GM21526 (cell line): ENCODE measurements around the gene BMPR1B.

Experiments
- ATAC-seq: cut with Tn5 transposase; IDR thresholded peaks from one replicate; pipeline ENCODE4 v1.9.1; 2021; ENCODE audit warnings: moderate library complexity; ENCODE audit not compliant: unreplicated experiment, low FRiP score

Gene BMPR1B

DNA sequence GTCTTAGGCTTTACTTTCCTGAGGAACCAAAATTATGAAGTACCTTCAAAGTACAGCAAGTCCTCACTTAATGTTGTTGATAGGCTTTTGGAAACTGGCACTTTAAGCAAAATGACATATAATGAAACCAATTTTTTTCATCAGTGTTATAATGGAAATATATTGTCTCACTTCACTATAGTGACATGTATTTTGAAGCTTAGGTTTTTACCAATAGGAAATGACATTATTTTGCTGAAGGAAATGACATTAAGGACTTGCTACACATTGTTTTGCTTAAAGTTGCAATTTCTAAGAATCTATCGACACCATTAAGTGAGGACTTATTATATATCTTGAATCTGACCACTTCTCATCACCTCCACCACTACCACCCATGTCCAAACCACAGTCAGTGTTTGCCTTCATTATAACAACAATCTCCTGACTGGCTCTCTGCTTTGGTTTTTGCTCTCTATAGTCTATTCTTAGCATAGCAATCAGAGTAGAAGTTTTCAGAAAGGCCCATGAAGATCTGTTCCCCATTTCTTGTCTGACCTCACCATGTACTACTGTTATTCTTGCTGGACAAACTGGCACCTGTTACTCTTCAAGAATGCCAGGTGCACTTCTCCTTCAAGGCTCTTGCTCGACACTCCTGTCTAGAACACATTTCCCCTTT, 311.2 kb downstream of the BMPR1B start:
- no peak for ATAC-seq

DNA sequence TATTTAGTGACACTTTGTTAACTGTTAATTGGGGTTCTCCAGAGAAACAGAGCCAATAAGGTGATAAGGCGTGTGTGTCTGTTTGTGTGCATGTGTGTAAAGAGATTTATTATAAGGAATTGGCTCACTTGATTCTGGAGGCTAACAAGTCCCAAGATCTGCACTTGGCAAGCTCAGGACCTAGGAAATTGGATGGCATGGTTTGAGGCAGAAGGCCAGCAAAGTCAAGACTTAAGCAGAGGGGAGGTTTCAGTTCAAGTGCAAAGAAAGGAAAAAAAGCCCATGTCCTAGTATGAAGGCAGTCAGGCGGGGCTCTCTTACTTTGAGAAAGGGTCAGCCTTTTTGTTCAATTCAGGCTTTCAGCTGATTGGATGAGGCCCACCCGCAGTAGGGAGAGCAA, 314.1 kb downstream of the BMPR1B start:
- ATAC-seq: no peak

DNA sequence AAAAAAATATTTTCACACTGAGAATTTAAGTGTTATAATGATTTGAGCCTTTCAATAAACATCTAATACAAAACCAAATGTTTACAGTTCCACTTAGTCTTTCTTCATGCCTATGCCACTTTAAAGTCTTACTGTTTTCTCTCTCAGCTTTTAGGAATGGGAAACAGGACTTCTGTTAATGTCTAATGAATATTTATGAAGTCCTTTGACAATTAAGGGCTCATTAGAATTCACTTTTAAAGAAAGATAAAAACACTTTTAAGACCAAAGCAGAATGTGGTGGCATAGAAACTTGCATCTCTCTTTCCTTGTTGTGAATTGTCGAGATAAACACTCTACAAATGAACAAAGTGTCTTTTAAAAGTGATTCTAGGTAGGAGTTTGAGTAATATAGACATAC, 315.9 kb downstream of the BMPR1B start:
- ATAC-seq: no peak

DNA sequence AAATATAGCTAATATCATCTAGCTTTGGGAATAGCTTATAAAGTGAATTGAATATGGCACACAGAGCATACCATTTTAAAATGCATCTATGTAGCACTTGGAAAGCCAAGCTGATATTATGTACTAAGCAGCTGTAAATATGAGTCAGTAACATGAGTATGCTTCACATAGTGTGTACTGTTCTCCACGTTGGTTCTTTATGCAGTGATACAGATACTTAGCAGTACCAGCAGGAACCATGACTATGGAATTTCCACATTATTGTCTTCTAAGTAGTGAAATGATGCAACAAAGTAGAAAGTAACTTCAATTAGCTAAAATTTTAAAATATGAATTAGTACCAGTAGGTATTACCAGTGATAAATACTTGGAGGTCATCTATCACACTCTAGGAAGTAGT, 320.1 kb downstream of the BMPR1B start:
- no peak for ATAC-seq

DNA sequence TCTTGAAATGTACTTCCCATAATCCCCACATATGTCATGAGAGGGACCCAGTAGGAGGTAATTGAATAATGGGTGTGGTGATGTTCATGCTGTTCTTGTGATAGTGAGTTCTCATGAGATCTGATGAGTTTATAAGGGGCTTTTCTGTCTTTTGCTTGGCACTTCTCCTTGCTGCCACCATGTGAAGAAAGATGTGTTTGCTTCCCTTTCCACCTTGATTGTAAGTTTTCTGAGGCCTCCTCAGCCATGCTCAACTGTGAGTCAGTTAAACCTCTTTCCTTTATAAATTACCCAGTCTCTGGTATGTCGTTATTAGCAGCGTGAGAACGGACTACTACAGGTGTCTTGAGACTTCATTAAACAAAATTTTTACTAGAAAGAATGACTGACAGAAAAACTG, 323.2 kb downstream of the BMPR1B start:
- ATAC-seq: no peak

DNA sequence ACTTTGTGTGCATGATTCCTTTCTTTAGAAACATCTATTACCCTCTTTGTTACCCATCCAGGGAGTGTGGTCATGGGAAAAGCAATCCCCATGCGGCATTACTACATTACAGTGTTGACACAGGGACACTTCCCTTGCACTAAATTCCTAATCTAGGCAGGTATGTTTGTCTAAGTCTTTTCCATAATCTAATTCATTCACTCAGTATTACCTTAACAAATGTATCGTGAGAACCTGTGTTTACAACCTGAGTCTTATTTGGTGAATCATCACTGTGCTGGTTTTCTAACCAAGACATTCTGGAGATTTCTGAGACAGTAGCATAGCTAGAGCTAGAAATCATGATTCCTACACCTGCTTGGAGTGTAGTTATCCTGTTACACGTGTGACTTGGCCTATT, 326.8 kb downstream of the BMPR1B start:
- no peak for ATAC-seq

DNA sequence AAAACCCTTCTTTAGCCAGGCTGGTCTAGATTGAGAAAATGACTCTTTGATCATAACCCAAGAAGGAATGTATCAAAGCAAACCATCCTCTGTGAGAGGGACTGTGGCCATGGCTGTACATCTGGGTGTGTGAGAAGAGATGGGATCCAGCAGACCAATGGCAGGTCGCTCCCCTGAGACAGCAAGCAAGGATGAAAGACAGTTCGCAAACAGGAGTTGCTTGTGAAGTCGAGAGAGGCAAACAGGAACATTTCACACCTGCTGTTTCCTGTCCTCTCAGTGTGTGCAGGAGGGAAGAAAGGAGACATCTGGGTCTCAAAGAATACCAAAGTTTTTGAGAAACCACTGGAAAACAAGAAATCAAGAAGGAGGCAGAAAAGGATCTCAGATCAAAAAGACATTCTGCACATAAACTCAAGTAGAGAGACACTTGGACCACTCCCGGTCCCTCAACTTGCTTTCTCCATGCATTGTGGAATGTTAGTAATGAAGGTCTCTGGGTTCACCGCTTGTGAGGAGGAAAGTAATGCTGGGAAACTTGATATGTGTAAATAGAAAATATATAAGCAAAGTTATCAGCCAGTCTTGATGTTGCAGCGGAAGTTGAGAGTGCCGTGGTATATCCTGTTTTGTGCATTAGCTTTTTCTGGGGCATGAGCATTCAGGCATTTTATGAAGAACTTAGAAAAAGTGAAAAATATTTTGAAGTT, 327.5 kb downstream of the BMPR1B start:
- ATAC-seq: no peak

DNA sequence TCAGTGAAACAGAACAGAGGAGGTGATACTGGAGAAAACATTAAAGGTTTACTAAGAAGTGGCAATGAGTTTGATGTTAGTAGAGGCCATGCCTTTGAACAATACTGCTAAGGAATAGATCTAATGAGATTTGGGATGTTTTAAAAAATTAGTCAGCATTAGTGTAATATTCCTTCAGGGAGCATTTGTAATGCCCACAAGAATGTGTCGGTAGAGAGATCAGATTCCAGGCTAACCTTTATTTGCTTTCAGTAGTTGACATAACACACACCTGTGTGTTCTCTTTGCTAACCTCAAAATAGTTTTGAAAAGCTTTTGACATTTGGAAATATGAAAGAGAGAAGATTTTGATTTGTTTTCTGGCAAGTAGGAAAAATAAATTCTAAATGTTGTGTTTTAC, 328.8 kb downstream of the BMPR1B start:
- no peak for ATAC-seq

DNA sequence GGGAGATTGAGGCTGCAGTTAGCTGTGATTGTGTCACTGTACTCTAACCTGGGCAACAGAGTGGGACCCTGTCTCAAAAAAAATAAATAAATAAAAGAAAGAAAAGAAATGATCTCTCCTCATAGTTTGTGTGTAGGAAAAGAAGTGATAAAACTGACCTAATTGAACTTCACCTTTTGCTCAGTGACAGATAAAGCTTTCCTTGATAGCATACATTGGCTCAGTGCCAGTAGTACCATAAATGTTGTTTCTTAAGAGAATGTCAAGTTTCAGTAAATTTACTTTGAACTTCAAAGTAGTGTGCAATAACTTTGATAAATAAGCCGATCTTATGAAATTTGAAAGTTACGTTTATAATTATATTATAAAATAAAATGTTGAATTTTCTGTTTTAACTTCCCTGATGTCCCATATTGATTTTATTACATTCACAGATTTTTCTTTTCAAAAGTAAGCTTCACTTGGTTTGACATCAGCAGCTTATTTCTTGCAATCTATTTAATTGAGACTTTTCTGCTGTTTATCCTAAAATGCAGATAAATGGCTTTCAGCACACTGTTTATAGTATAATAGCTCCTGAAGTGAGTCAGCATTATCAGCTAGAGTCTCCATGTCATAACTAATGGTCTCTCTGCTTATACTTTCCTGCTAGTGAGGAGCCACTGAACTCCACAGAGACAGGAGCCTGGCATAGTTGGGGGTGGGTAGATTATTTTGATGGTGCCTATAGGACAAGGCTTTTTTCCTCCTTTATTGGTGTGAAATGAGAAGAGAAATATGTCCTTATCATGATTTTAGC, 330.1 kb downstream of the BMPR1B start:
- ATAC-seq: no peak

DNA sequence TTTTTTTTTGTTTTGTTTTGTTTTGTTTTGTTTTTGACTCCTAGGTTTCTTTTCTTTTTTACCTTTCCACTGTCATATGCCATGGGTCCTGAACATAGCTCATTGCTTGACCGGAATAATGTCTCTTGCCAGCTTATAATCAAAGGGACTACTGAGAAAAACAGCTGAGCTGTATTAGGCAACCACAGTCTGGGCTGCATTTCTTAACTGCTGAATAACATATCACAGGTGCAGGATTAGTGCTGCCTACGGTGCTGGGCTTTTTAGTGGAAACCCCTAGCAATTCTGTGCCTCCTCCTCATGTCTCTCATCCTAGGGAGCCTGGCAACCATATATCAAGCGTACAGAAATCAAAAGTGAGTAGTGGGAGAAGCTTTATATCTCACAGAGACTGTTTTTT, 333.5 kb downstream of the BMPR1B start:
- ATAC-seq: no peak

DNA sequence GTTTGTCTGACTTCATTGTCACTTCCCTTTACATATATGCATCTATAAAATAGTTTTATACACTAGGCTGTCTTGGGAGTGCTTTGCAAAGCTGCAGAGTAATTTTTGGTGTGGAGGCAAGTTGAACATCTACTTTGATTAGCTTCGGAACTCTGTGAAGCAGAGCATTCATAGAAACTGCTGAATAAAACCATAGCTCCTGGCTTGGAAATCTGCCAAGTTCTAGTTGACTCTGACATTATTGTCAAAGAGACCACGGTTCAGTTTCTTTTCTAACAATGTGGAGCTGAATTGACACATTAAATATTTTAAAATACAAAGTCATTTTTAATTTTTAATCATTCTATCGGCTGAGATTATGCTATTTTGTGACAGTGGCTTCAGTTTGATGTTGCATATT, 335.0 kb downstream of the BMPR1B start:
- ATAC-seq: no peak

DNA sequence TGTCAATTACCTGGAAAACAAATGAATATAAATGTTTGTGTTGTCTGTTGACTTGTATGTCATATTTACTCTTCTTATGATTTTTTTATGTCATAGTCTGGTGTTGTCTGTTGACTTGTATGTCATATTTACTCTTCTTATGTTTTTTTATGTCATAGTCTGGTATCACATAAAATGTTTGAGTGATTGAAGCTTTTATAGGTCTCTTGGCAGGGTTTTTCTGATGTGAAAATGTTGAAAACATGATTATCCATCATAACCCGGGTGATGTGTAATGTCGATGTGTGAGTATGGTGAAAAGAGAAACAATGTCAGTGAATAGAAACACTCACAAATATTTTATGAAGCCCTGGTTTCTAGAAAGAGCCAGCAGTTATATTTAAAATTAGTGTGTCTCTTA, 335.7 kb downstream of the BMPR1B start:
- ATAC-seq: no peak

DNA sequence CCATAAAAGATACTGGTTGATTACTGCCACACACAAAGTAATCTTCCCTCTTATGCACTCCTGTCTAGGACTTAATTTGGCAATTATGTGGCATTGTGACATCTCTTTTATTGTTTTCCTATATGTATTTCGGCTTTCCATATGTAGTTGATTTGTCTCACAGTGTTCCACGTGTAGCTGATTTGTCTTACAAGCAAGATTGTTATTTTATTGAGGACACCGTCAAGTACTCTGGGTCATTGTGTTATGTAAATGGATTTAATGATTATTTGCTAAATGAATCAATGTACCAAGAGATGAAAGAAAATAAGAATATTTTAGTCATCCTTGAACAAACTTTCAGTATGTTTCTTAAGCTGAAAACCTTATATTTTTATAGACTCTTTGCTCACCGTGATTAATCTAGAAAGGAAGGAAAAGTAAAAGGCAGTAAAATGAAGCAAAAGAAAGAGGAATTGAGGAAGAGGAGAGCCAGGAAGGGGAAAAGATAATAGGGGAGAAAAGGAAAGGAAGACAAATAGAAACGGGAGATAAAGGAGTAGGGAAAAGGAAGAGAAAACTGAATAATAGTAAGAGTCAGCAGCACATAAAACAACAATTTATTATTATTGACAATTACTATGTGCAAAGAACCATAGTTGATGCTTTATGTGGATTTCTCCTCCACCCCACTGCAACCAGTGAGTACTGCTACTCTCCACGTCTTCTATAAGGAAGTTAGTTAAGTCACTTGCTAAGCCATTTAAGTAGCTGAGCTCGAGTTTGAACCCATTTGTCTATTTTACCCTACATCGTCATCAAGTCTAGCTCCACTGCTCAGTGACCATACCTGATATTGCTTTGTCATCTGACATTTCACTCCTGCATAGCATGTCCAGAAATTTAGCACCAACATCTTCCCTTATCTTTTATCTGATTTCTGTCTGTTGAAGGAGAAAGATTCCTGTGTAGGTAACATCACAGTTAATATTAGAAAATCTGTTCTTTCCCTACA, 336.5 kb downstream of the BMPR1B start:
- ATAC-seq: no peak

DNA sequence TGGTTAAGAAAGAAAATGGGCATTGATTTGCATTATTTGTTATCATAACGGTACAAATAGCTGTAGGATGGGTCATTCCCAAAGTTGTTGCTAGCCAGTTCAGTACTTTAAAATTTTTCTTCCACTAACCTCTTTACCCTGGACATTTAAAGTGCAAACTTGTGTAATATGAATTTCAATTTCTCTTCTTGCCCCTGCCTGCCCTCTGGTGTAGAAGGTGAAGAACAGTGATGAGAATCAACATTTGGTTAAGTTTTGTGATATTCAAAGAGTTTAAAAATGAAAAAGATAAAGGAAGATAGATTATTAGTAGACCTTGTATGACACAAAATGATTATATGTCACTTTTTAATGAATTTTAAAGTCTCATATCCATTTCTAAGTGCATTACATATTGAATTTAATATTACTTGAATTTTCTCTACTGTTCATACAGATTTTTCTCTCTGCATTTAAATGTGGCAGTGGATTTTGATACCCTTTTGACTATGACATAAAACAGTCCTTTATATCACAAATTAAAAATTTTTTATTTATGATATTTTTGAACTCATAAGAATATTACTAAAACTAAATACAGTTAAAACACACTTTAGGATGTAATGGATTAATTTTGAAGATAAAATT, 337.7 kb downstream of the BMPR1B start:
- ATAC-seq: no peak

DNA sequence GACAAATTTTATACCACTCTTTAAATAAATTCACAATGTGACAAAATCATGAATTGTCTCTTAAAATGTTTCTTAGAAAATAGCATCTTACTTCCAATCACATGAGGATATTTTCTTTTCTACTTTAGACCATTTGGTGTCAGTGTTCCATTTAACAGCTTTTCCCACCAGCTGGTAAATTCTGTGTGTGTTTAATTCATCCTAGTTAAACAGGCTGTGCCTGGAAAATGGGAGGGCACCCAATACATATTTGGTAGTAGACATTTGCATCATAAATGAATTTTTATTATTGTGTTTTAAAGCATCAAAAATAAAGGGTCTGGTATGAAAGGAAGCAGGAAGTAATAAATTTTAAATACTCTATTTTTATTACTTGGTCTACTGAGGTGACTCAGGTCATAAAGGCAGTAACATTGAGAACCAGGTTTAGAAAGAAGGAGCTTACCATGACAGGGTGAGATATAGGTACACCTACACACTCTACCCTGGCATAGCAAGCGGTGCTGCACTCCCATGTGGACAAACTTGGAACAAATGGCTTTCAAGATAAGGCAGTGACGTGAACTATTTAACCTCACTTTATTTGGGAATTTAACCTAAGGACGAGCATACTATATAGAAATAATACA, 344.5 kb downstream of the BMPR1B start:
- ATAC-seq: no peak

DNA sequence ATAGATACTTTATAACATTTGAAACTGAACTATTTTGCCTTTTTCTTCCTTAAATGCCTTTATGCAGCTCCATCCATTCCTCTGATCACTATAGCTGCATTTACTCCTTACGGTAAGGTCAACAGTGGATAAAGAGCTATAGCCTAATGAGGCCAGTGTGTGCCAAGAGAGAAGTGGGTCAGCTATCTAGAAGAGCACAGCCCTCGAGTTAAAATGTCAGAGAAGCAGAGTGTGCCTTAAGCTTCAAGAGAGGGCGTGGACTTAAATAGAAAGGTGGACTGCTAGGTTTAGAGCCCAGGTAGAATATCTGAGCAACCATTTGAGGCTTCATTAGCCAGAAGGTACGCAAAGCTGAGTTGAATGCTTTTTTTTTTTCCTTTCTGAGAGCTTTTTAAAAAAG, 347.4 kb downstream of the BMPR1B start:
- no peak for ATAC-seq

DNA sequence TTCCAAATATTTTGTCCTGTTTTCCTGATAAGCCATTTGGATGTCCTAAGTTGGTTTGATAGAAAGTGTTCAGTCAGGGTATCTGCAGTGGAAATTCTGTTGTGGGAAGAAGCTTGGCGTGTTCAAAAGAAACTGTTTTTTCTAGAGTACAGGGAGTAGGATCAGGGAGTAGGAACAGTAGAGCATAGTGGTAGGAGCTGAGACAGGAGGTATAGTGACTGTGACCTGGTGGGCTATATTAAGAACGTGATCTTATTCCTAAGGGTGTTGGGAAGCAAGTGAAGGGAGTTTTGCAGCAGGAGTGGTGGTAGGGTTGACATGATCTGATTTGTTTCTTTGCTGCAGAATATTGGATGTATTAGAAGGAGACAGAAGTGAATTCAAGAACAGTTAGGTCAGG, 348.2 kb downstream of the BMPR1B start:
- ATAC-seq: no peak

DNA sequence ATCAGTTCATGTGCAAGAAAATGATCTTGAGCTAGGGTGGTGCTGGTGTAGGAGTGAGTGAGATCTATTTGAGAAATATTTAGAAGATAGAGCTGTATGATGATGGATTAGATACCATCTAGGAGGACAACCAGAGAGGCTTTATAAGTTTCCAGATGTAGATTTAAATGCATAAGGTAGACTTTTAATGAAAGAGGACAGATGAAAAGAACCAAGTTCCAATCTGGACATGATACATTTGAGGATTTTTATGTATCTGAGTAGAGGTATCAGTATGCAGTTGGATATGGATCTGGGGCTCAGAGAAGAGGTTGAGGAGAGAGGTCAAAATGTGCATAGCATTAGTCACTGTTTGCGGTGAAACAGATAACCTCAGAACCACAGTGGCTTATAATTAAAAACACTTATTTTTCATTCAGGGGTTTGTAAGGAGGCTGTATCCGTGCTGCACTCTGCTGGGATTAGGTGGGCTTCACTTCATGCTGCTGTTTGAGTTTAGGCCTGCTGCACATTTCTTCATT, 348.7 kb downstream of the BMPR1B start:
- no peak for ATAC-seq

DNA sequence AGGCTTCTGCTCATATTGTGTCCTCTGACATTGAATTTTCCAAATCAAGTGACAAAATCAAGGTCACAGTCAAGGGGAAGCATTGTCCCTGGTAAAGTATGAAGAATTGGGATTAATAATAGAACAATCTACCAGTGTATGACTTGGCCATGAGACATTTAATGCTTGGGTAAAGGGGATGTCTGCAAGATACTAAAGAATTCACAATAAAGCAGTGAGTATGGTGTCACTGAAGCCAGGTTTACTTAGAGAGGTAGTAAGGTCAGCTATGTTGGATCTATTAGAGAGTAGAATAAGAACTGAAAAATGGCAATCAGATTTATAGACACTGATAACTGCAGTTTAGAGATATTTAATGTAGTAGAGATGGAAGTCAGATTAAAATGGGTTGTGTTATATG, 349.2 kb downstream of the BMPR1B start:
- ATAC-seq: no peak
